OCI-LY3 (cell line): ENCODE results near the gene GRAMD2A.

Source experiments
- H2AFZ ChIP-seq: fragments of 200-600, 300-600 bp; shearing (Covaris generic); 2 replicates; pipeline ENCODE4 v1.6.0; 2014; ENCODE audit warnings: antibody characterized with exemption, low read depth, low read length
- H3K27ac ChIP-seq: fragments of 200-600, 300-600 bp; sonication (generic); 2 replicates; pipeline ENCODE4 v1.5.1; 2014; ENCODE audit warnings: mild to moderate bottlenecking, low read length, moderate library complexity, mixed read lengths
- H3K27me3 ChIP-seq: fragments of 200-600, 300-600 bp; sonication (generic); 2 replicates; pipeline ENCODE4 v1.6.1; 2014; ENCODE audit warnings: low read depth, low read length, mixed read lengths
- H3K36me3 ChIP-seq: fragments of 200-600, 300-600 bp; sonication (generic); replicated peaks from 2 replicates; pipeline ENCODE3; 2014; ENCODE audit warnings: low read depth, low read length, mixed read lengths
- H3K4me1 ChIP-seq: fragments of 300-600, 200-600 bp; sonication (generic); 2 replicates; pipeline ENCODE4 v1.6.1; 2014; ENCODE audit warnings: low read length, mixed read lengths
- H3K4me2 ChIP-seq: fragments of 200-600, 300-600 bp; sonication (generic); 2 replicates; pipeline ENCODE4 v1.6.1; 2014; ENCODE audit warnings: low read length, mixed read lengths
- H3K4me3 ChIP-seq: fragments of 300-600, 200-600 bp; sonication (generic); 2 replicates; pipeline ENCODE4 v1.5.1; 2014; ENCODE audit warnings: antibody characterized with exemption, mild to moderate bottlenecking, low read length, moderate library complexity
- H3K79me2 ChIP-seq: fragments of 300-600, 200-600 bp; shearing (Covaris generic); 2 replicates; pipeline ENCODE4 v1.6.1; 2014; ENCODE audit warnings: mild to moderate bottlenecking, low read length, mixed read lengths
- H3K9ac ChIP-seq: fragments of 300-600, 200-600 bp; shearing (Covaris generic); 2 replicates; pipeline ENCODE4 v1.6.0; 2014; ENCODE audit warnings: mild to moderate bottlenecking, low read length, moderate library complexity
- H3K9me3 ChIP-seq: fragments of 200-600, 300-600 bp; shearing (Covaris generic); 2 replicates; pipeline ENCODE4 v1.6.1; 2014; ENCODE audit warnings: low read length, mixed read lengths; ENCODE audit not compliant: insufficient read depth
- H4K20me1 ChIP-seq: fragments of 200-600, 300-600 bp; sonication (generic); 2 replicates; pipeline ENCODE4 v1.6.1; 2016; ENCODE audit warnings: low read length, mixed read lengths; ENCODE audit not compliant: insufficient read depth
- CTCF ChIP-seq: fragments of 200-600, 300-600 bp; sonication (generic); IDR thresholded peaks from 2 replicates; pipeline ENCODE4 v1.5.1; 2014; ENCODE audit warnings: antibody characterized with exemption, low read length, low read depth
- EZH2phosphoT487 ChIP-seq: fragments of 200-600 bp; shearing (Covaris generic); IDR thresholded peaks from 2 replicates; pipeline ENCODE4 v1.6.1; 2018; ENCODE audit warnings: antibody characterized with exemption, mixed run types, low read depth

Gene GRAMD2A

GRCh38 chr15:72161361-72162132, 36.0 kb downstream of the GRAMD2A start:
- H4K20me1 ChIP-seq = no peaks in the 10 kb centered on the region
- no peaks in the 10 kb centered on the region for H3K36me3 ChIP-seq
- H3K4me2 ChIP-seq = no peak overlapping the region
- H3K27ac ChIP-seq = no peak overlapping the region
- no peak overlapping the region for H2AFZ ChIP-seq
- no peak overlapping the region for H3K4me3 ChIP-seq
- no peaks in the 10 kb centered on the region for H3K9me3 ChIP-seq
- H3K27me3 ChIP-seq = no peaks in the 10 kb centered on the region
- no peak overlapping the region for H3K9ac ChIP-seq
- no peaks in the 10 kb centered on the region for H3K4me1 ChIP-seq
- no peaks in the 10 kb centered on the region for H3K79me2 ChIP-seq
- TF ChIP-seq EZH2phosphoT487 (no peak), CTCF (no peak)

- Histone ChIP-seq H3K4me3 (no peak overlapping the region), H3K27ac (no peak overlapping the region), H3K4me2 (no peak overlapping the region), H3K4me1 (peaks cover 4% of the 10 kb centered on the region), H3K79me2 (no peaks in the 10 kb centered on the region), H2AFZ (no peak overlapping the region), H3K9me3 (no peaks in the 10 kb centered on the region), H3K27me3 (no peaks in the 10 kb centered on the region), H4K20me1 (no peaks in the 10 kb centered on the region), H3K9ac (no peak overlapping the region), H3K36me3 (no peaks in the 10 kb centered on the region)
- no peak for TF ChIP-seq CTCF
- TF ChIP-seq EZH2phosphoT487 = no peak
These were observed 36.8 kb downstream of the GRAMD2A start for GRCh38 chr15:72160696-72161245.

GRCh38 chr15:72156928-72157327, 40.7 kb downstream of the GRAMD2A start:
- Histone ChIP-seq H3K27me3 (no peaks in the 10 kb centered on the region), H4K20me1 (no peaks in the 10 kb centered on the region), H3K4me2 (no peak overlapping the region), H3K9ac (no peak overlapping the region), H3K27ac (no peak overlapping the region), H3K9me3 (no peaks in the 10 kb centered on the region), H3K4me3 (no peak overlapping the region), H2AFZ (no peak overlapping the region), H3K79me2 (no peaks in the 10 kb centered on the region), H3K4me1 (peaks cover 10% of the 10 kb centered on the region), H3K36me3 (no peaks in the 10 kb centered on the region)
- no peak for TF ChIP-seq EZH2phosphoT487
- TF ChIP-seq CTCF = no peak

- peak overlapping the region; percentile 90 for H2AFZ ChIP-seq
- no peak overlapping the region for H3K27ac ChIP-seq
- H3K79me2 ChIP-seq = no peaks in the 10 kb centered on the region
- H3K4me3 ChIP-seq = peak overlapping the region; percentile 78
- no peaks in the 10 kb centered on the region for H3K9me3 ChIP-seq
- H3K4me2 ChIP-seq = peak overlapping the region; percentile 80
- H4K20me1 ChIP-seq = no peaks in the 10 kb centered on the region
- peak; percentile 99 for TF ChIP-seq CTCF
- TF ChIP-seq EZH2phosphoT487 = no peak
- no peaks in the 10 kb centered on the region for H3K27me3 ChIP-seq
- no peaks in the 10 kb centered on the region for H3K36me3 ChIP-seq
- peak overlapping the region; percentile 66 for H3K9ac ChIP-seq
- H3K4me1 ChIP-seq = peaks cover 10% of the 10 kb centered on the region
These were observed 41.7 kb downstream of the GRAMD2A start for GRCh38 chr15:72155635-72156616.
